GM12864 (cell line): ENCODE measurements around the gene OVOL1.

Experiments
- DNase-seq: peaks from one replicate; pipeline ENCODE4 v3.0.0-alpha.2; 2011; ENCODE audit warnings: low read depth
- H3K4me3 ChIP-seq: 2 replicates; pipeline ENCODE4 v1.5.1; 2011; ENCODE audit warnings: mild to moderate bottlenecking, low read depth, low read length, control low read depth
- CTCF ChIP-seq: IDR thresholded peaks from 2 replicates; pipeline ENCODE4 v1.5.1; 2011; ENCODE audit warnings: low read depth, mild to moderate bottlenecking, moderate library complexity, low read length, control low read depth, inconsistent platforms; ENCODE audit errors: missing control alignments

The OVOL1 gene

GRCh38 chr11:65793144-65793581, 6.3 kb downstream of the OVOL1 start:
- DNase-seq: no peak
- no peak overlapping the region for H3K4me3 ChIP-seq
- TF ChIP-seq CTCF: no peak

- TF ChIP-seq CTCF: no peak
- H3K4me3 ChIP-seq: no peak overlapping the region
- no peak for DNase-seq
Observed at GRCh38 chr11:65793625-65794400, 7.0 kb downstream of the OVOL1 start.

GRCh38 chr11:65794570-65795510, 8.0 kb downstream of the OVOL1 start:
- H3K4me3 ChIP-seq: no peak overlapping the region
- TF ChIP-seq CTCF: no peak
- no peak for DNase-seq

GRCh38 chr11:65796726-65797601, 10.1 kb downstream of the OVOL1 start:
- no peak for TF ChIP-seq CTCF
- no peak for DNase-seq
- no peak overlapping the region for H3K4me3 ChIP-seq

- TF ChIP-seq CTCF: no peak
- H3K4me3 ChIP-seq: no peak overlapping the region
- no peak for DNase-seq
Observed at GRCh38 chr11:65797711-65798110, 10.8 kb downstream of the OVOL1 start.

- no peak for DNase-seq
- no peak overlapping the region for H3K4me3 ChIP-seq
- TF ChIP-seq CTCF: no peak
Observed at GRCh38 chr11:65798882-65799281, 12.0 kb downstream of the OVOL1 start.
